HEK293 (cell line): ENCODE measurements around the gene TLDC2.

Experiments used
- CTCF ChIA-PET: fragments of 350-600 bp; formaldehyde crosslinking; extraction: SDS; loops from one replicate; lab custom pipeline; 2021; ENCODE audit warnings: antibody characterized with exemption; lab: Yijun Ruan, JAX
- POLR2A ChIA-PET: fragments of 300-600 bp; formaldehyde crosslinking; extraction: SDS; loops from one replicate; lab custom pipeline; 2020; ENCODE audit warnings: antibody characterized with exemption, inconsistent platforms; lab: Yijun Ruan, JAX
- H3K27ac ChIP-seq: fragments of 200-500 bp; sonication (Bioruptor generic); 2 replicates; pipeline ENCODE4 v1.5.1; 2014; ENCODE audit warnings: low read depth, low read length, control low read depth, inconsistent platforms; ENCODE audit errors: extremely low read depth
- H3K36me3 ChIP-seq, 2 experiments: fragments of 200-500 bp in 1 of 2; sonication (Bioruptor generic) in 1 of 2; 1 replicate in 1 of 2; 2 replicates in 1 of 2; pipeline ENCODE4 v1.5.1; 2014 to 2017; ENCODE audit warnings: inconsistent platforms in 2 of 2, low read length in 2 of 2; ENCODE audit not compliant: control insufficient read depth in 2 of 2, insufficient read depth in 1 of 2
- H3K4me1 ChIP-seq: fragments of 200-500 bp; sonication (Bioruptor generic); 2 replicates; pipeline ENCODE4 v1.5.1; 2014; ENCODE audit warnings: mild to moderate bottlenecking, low read length, inconsistent platforms; ENCODE audit not compliant: control insufficient read depth, insufficient read depth
- H3K4me3 ChIP-seq: 2 replicates; pipeline ENCODE4 v1.5.1; 2011; ENCODE audit warnings: low read depth, mild to moderate bottlenecking, control low read depth, low read length, moderate library complexity
- H3K9me3 ChIP-seq: fragments of 200-500 bp; sonication (Bioruptor generic); 2 replicates; pipeline ENCODE4 v1.5.1; 2014; ENCODE audit warnings: low read depth, low read length, inconsistent platforms; ENCODE audit not compliant: control insufficient read depth, insufficient read depth
- HOXC10 ChIP-seq: sonication (generic); formaldehyde crosslinking; IDR thresholded peaks from 2 replicates; pipeline ENCODE4 v1.8.1; 2023; ENCODE audit warnings: mild to moderate bottlenecking, missing genetic modification reagents
- MYNN ChIP-seq: fragments of 450-650 bp; formaldehyde crosslinking; IDR thresholded peaks from 2 replicates; pipeline ENCODE4 v1.5.1; 2016; ENCODE audit warnings: missing biosample characterization, missing genetic modification characterization, borderline replicate concordance
- OVOL3 ChIP-seq: fragments of 450-650 bp; formaldehyde crosslinking; IDR thresholded peaks from 2 replicates; pipeline ENCODE4 v1.5.1; 2016; ENCODE audit warnings: missing biosample characterization, missing genetic modification characterization
- REPIN1 ChIP-seq: fragments of 450-650 bp; formaldehyde crosslinking; IDR thresholded peaks from 2 replicates; pipeline ENCODE4 v1.5.1; 2017; ENCODE audit warnings: missing biosample characterization, missing genetic modification characterization, low read depth
- SETDB1 ChIP-seq: IDR thresholded peaks from one replicate; pipeline ENCODE4 v1.6.1; 2017; ENCODE audit warnings: mild to moderate bottlenecking, low read length, moderate library complexity, mixed read lengths; ENCODE audit not compliant: insufficient read length
- ZNF214 ChIP-seq: fragments of 450-650 bp; formaldehyde crosslinking; IDR thresholded peaks from 2 replicates; pipeline ENCODE4 v1.5.1; 2017; ENCODE audit warnings: missing biosample characterization, mild to moderate bottlenecking, missing genetic modification characterization, borderline replicate concordance
- ZNF366 ChIP-seq: fragments of 450-650 bp; formaldehyde crosslinking; conservative IDR thresholded peaks from 2 replicates; pipeline ENCODE4 v1.5.1; 2016; ENCODE audit warnings: missing biosample characterization, missing genetic modification characterization
- ZNF404 ChIP-seq: fragments of 450-650 bp; formaldehyde crosslinking; IDR thresholded peaks from 2 replicates; pipeline ENCODE4 v1.5.1; 2017; ENCODE audit warnings: missing biosample characterization, missing genetic modification characterization
- ZNF473 ChIP-seq: fragments of 450-650 bp; formaldehyde crosslinking; IDR thresholded peaks from 2 replicates; pipeline ENCODE4 v1.5.1; 2017; ENCODE audit warnings: missing biosample characterization, missing genetic modification characterization
- ZNF585B ChIP-seq: fragments of 450-650 bp; formaldehyde crosslinking; IDR thresholded peaks from 2 replicates; pipeline ENCODE4 v1.5.1; 2016; ENCODE audit warnings: missing biosample characterization, missing genetic modification characterization
- ZNF596 ChIP-seq: fragments of 450-650 bp; IDR thresholded peaks from 2 replicates; pipeline ENCODE4 v1.5.0; 2018; ENCODE audit warnings: missing biosample characterization, mild to moderate bottlenecking, missing genetic modification characterization, moderate library complexity
- ZNF670 ChIP-seq: fragments of 450-650 bp; formaldehyde crosslinking; IDR thresholded peaks from 2 replicates; pipeline ENCODE4 v1.5.1; 2016; ENCODE audit warnings: missing biosample characterization, missing genetic modification characterization, low read depth
- ZNF785 ChIP-seq: fragments of 450-650 bp; formaldehyde crosslinking; IDR thresholded peaks from 2 replicates; pipeline ENCODE4 v1.5.1; 2016; ENCODE audit warnings: missing biosample characterization, missing genetic modification characterization
- TF ChIP-seq, protein P1 (sequence below): fragments of 450-650 bp; formaldehyde crosslinking; IDR thresholded peaks from 2 replicates; pipeline ENCODE4; 2016; ENCODE audit warnings: missing biosample characterization, missing genetic modification characterization
- TF ChIP-seq, protein P2 (sequence below): fragments of 450-650 bp; formaldehyde crosslinking; IDR thresholded peaks from 2 replicates; pipeline ENCODE4 v1.5.1; 2017; ENCODE audit warnings: missing biosample characterization, missing genetic modification characterization
- TF ChIP-seq, protein P3 (sequence below): fragments of 450-650 bp; IDR thresholded peaks from 2 replicates; pipeline ENCODE4 v1.5.1; 2018; ENCODE audit warnings: missing biosample characterization, mild to moderate bottlenecking, missing genetic modification characterization
- TF ChIP-seq, protein P4 (sequence below): fragments of 450-650 bp; formaldehyde crosslinking; IDR thresholded peaks from 2 replicates; pipeline ENCODE4 v1.5.1; 2016; ENCODE audit warnings: missing biosample characterization, missing genetic modification characterization
- TF ChIP-seq, protein P5 (sequence below): fragments of 450-650 bp; formaldehyde crosslinking; IDR thresholded peaks from 2 replicates; pipeline ENCODE4 v1.5.1; 2016; ENCODE audit warnings: missing biosample characterization, missing genetic modification characterization
- TF ChIP-seq, protein P6 (sequence below): fragments of 450-650 bp; formaldehyde crosslinking; IDR thresholded peaks from 2 replicates; pipeline ENCODE4 v1.5.1; 2016; ENCODE audit warnings: missing biosample characterization, missing genetic modification characterization, borderline replicate concordance

TLDC2 gene

DNA sequence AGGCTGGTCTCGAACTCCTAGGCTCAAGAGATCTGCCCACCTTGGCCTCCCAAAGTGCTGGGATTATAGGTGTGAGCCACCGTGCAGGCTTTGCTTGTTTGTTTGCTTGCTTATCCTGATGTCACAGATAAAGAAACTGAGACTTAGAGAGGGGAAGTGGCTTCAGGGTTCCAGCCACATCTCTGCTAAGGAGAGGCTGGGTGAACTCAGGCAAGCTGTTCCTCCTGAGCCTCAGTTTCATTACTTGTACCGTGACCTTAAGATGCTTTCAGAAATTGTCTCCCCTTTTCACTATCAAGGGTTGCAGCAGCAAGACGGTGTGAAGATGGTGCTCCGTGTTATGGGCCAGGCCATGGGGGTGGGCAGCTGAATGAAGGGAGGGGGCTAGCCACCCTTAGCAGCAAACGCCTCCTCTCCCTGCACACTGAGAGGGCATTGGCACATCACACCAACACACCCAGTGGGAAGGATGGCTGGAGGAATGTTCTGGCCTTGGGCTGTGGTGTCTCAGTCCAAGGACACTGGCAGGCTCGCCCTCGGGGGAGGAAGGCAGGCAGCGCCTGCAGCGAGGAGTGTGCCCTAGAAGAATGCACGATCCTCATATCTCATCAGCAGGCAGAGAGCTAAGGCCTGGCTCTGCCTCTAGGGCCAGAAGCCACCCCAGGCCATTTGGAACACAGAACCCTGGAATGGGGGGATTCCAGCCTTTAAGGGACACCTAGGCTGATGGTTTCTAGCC lies 48.2 kb upstream of the TLDC2 start:
- H3K27ac ChIP-seq: no peak overlapping the region
- peaks cover 8 to 38% of the 10 kb centered on the region in 2 experiments; a peak in 2 of 3 replicates for H3K36me3 ChIP-seq
- CTCF ChIA-PET: interaction anchor here (1.2 to 2.7 kb wide), 2 partner anchors 19 to 20 kb away, joined by 5 to 8 read pairs; no protein-coding TSS in a partner anchor
- POLR2A ChIA-PET: interaction anchor here (0.7 kb wide), 1 partner anchor 8 kb away, joined by 6 read pairs; no protein-coding TSS in a partner anchor
- H3K9me3 ChIP-seq: no peaks in the 10 kb centered on the region
- TF ChIP-seq, protein P1, sequence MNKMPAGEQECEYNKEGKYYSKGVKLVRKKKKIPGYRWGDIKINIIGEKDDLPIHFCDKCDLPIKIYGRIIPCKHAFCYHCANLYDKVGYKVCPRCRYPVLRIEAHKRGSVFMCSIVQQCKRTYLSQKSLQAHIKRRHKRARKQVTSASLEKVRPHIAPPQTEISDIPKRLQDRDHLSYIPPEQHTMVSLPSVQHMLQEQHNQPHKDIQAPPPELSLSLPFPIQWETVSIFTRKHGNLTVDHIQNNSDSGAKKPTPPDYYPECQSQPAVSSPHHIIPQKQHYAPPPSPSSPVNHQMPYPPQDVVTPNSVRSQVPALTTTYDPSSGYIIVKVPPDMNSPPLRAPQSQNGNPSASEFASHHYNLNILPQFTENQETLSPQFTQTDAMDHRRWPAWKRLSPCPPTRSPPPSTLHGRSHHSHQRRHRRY (tag by site-specific recombination): no peak
- TF ChIP-seq SETDB1 (no peak), ZNF585B (tag by site-specific recombination) (no peak), ZNF785 (no peak), ZNF473 (no peak), ZNF366 (no peak), HOXC10 (CRISPR knock-in tag) (no peak), REPIN1 (tag by site-specific recombination) (no peak), ZNF404 (tag by site-specific recombination) (no peak), ZNF596 (tag by site-specific recombination) (no peak), MYNN (tag by site-specific recombination) (no peak), OVOL3 (tag by site-specific recombination) (no peak), ZNF670 (tag by site-specific recombination) (no peak), ZNF214 (tag by site-specific recombination) (no peak)
- TF ChIP-seq, protein P2, sequence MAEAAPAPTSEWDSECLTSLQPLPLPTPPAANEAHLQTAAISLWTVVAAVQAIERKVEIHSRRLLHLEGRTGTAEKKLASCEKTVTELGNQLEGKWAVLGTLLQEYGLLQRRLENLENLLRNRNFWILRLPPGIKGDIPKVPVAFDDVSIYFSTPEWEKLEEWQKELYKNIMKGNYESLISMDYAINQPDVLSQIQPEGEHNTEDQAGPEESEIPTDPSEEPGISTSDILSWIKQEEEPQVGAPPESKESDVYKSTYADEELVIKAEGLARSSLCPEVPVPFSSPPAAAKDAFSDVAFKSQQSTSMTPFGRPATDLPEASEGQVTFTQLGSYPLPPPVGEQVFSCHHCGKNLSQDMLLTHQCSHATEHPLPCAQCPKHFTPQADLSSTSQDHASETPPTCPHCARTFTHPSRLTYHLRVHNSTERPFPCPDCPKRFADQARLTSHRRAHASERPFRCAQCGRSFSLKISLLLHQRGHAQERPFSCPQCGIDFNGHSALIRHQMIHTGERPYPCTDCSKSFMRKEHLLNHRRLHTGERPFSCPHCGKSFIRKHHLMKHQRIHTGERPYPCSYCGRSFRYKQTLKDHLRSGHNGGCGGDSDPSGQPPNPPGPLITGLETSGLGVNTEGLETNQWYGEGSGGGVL (tag by site-specific recombination): no peak
- TF ChIP-seq, protein P3, sequence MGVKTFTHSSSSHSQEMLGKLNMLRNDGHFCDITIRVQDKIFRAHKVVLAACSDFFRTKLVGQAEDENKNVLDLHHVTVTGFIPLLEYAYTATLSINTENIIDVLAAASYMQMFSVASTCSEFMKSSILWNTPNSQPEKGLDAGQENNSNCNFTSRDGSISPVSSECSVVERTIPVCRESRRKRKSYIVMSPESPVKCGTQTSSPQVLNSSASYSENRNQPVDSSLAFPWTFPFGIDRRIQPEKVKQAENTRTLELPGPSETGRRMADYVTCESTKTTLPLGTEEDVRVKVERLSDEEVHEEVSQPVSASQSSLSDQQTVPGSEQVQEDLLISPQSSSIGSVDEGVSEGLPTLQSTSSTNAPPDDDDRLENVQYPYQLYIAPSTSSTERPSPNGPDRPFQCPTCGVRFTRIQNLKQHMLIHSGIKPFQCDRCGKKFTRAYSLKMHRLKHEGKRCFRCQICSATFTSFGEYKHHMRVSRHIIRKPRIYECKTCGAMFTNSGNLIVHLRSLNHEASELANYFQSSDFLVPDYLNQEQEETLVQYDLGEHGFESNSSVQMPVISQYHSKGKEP (tag by site-specific recombination): no peak
- TF ChIP-seq, protein P4, sequence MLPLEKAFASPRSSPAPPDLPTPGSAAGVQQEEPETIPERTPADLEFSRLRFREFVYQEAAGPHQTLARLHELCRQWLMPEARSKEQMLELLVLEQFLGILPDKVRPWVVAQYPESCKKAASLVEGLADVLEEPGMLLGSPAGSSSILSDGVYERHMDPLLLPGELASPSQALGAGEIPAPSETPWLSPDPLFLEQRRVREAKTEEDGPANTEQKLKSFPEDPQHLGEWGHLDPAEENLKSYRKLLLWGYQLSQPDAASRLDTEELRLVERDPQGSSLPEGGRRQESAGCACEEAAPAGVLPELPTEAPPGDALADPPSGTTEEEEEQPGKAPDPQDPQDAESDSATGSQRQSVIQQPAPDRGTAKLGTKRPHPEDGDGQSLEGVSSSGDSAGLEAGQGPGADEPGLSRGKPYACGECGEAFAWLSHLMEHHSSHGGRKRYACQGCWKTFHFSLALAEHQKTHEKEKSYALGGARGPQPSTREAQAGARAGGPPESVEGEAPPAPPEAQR (tag by site-specific recombination): no peak
- TF ChIP-seq, protein P5, sequence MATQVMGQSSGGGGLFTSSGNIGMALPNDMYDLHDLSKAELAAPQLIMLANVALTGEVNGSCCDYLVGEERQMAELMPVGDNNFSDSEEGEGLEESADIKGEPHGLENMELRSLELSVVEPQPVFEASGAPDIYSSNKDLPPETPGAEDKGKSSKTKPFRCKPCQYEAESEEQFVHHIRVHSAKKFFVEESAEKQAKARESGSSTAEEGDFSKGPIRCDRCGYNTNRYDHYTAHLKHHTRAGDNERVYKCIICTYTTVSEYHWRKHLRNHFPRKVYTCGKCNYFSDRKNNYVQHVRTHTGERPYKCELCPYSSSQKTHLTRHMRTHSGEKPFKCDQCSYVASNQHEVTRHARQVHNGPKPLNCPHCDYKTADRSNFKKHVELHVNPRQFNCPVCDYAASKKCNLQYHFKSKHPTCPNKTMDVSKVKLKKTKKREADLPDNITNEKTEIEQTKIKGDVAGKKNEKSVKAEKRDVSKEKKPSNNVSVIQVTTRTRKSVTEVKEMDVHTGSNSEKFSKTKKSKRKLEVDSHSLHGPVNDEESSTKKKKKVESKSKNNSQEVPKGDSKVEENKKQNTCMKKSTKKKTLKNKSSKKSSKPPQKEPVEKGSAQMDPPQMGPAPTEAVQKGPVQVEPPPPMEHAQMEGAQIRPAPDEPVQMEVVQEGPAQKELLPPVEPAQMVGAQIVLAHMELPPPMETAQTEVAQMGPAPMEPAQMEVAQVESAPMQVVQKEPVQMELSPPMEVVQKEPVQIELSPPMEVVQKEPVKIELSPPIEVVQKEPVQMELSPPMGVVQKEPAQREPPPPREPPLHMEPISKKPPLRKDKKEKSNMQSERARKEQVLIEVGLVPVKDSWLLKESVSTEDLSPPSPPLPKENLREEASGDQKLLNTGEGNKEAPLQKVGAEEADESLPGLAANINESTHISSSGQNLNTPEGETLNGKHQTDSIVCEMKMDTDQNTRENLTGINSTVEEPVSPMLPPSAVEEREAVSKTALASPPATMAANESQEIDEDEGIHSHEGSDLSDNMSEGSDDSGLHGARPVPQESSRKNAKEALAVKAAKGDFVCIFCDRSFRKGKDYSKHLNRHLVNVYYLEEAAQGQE (tag by site-specific recombination): no peak
- TF ChIP-seq, protein P6, sequence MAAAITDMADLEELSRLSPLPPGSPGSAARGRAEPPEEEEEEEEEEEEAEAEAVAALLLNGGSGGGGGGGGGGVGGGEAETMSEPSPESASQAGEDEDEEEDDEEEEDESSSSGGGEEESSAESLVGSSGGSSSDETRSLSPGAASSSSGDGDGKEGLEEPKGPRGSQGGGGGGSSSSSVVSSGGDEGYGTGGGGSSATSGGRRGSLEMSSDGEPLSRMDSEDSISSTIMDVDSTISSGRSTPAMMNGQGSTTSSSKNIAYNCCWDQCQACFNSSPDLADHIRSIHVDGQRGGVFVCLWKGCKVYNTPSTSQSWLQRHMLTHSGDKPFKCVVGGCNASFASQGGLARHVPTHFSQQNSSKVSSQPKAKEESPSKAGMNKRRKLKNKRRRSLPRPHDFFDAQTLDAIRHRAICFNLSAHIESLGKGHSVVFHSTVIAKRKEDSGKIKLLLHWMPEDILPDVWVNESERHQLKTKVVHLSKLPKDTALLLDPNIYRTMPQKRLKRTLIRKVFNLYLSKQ (tag by site-specific recombination): no peak
- no peaks in the 10 kb centered on the region for H3K4me1 ChIP-seq
- H3K4me3 ChIP-seq: no peak overlapping the region
